GM21515 (cell line): ENCODE results near the gene UQCR11.

Experiments
- ATAC-seq: cut with Tn5 transposase; IDR thresholded peaks from one replicate; pipeline ENCODE4 v1.9.1; 2021; ENCODE audit not compliant: unreplicated experiment

The UQCR11 gene

GRCh38 chr19:1572795-1573194, 32.5 kb downstream of the UQCR11 start:
- no peak for ATAC-seq

DNA sequence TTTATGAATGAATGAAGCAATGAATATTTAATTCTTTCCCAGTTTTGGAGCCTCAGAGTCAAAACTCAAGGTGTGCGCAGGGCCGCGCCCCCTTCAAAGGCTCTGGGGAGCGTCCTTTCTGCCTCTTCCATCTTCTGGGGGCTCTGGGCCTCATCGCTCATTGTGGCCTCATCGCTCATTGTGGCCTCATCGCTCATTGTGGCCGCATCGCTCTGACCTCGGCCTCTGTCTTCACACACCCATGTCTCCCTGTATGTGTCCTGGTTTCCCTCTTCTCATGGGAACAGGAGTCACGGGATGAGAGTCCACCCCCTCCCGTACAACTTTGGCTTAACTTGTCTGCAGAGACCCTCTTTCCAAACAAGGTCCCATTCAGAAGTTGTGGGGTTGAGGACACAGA, 33.9 kb downstream of the UQCR11 start:
- ATAC-seq: no peak

- no peak for ATAC-seq
Measured at GRCh38 chr19:1570836-1571235, 34.4 kb downstream of the UQCR11 start.

DNA sequence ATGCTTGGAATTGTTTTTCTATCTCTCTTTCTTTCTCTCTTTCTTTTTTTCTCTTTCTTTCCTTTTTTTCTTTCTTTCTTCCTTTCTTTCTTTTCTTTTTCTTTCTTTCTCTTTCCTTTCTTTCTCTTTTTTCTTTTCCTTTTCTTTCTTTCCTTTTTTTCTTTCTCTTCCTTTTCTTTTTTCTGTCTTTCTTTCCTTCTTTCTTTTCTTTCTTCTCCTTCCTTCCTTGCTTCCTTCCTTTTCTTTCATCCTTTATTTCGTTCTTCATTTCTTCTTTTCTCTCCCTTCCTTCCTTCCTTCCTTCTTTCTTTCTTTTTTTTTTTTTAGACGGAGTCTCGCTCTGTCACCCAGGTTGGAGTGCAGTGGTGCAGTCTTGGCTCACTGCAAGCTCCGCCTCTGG, 35.3 kb downstream of the UQCR11 start:
- no peak for ATAC-seq

GRCh38 chr19:1568320-1569019, 36.8 kb downstream of the UQCR11 start, which contains the start of gene MEX3D:
Gene MEX3D, minus strand, starts transcription at chr19:1568325. Its CDS starts 267 bp downstream, at chr19:1568058.
- ATAC-seq: no peak

DNA sequence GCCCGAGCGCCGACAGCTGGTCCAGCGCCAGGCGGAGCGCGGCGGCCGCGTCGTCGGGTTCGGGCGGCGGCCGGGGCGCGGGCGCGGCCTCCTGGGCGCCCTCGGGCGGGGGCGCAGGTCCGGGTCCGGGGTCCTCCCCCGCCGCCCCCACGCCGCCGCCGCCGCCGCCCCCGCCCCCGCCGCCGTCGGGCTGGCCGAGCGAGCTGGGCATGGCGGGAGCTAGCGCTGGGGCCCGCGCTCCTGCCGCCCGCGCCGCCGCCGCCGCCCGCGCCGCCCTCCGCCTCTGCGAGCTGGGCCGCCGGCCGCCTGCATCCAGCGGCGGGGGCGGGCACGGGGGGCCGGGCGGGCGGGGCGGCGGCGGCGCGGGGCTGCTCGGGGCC, 37.4 kb downstream of the UQCR11 start:
- ATAC-seq: no peak

- no peak for ATAC-seq
Measured at GRCh38 chr19:1567116-1567847, 38.0 kb downstream of the UQCR11 start.

- ATAC-seq: no peak
Measured at GRCh38 chr19:1566392-1567115, 38.7 kb downstream of the UQCR11 start.

DNA sequence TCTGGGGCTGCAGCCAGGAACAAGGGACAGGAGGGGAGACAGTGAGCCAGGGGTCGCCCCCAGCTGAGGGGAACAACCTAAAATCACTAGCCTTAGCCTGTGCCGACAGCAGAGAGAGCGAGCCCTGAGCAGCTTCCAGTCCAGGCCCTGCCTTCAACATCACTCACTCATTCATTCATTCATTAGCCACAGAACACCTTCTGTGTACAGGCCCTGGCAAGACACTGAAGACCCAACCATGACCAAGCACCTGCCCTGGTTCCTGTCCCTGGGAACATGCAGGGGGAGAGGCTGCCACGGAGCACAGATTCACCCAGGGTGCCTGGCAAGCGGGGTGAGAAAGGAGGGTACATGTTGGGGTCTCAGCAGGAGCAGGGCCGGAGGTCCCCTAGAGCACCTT, 42.0 kb downstream of the UQCR11 start:
- ATAC-seq: no peak

DNA sequence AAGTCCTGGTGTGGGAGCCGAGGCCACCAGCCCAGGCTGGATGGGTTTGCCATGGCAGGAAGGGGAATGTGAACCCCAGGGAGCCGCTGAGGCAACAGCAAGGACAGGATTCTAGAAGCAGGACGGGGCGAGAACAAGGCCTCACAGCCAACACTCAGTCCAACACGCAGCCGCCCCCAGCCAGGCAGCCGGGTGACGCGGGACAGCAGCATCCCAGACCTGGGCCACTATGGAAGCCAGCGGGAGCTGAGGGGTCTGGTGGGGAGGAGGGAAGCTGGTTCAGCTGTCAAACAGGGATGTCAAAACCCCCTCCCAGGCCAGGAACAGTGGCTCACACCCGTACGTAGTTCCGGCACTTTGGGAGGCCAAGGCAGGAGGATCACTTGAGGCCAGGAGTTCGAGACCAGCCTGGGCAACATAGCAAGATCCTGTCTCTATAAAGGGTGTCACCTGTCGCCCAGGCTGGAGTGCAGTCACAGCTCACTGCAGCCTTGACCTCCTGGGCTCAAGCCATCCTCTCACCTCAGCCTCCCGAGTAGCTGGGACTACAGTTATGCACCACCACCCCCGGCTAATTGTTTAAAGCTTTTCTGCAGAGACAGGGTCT, 43.9 kb downstream of the UQCR11 start:
- ATAC-seq: no peak

GRCh38 chr19:1560286-1560882, 44.9 kb downstream of the UQCR11 start:
- no peak for ATAC-seq

DNA sequence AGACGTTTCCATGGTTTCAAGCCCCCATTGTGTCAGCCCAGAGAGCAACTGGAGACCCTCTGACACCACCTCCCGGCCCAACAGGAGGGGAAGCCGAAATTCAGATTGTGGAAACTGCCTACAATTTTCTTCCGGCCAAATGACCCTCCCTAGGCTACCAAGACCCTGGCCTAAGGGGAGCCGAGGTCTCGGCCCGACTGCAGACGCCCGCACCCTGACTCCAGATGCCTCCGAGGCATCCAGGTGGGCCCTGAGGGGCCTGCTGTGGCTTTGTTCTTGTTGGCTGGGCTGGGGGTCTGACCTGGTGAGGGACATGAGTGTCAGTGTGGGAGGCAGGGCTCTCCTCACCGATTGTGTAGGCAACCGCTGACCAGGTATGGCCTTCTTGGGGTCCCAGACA, 46.7 kb downstream of the UQCR11 start:
- no peak for ATAC-seq

GRCh38 chr19:1556390-1557070, 48.7 kb downstream of the UQCR11 start:
- no peak for ATAC-seq

GRCh38 chr19:1555487-1556389, 49.5 kb downstream of the UQCR11 start:
- ATAC-seq: no peak

DNA sequence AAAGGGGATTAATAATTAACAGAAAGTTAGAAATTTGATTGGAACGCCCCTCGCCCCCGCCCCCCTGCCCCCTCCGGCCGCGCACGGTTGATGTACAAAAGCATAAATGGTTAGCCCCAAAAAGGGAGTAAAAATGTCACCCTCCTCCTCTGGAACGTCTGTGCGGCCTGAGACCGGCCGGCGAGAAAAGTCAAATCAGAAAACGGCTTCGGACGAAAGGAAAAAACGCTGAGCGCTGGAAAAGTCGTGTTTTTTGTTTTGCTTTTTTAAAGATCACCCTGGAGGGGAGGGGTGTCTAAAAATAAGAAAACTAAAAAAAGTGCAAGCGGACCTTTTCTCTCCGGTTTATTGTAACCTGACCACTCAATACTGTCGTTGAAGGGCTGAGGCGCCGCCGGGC, 50.3 kb downstream of the UQCR11 start:
- no peak for ATAC-seq

DNA sequence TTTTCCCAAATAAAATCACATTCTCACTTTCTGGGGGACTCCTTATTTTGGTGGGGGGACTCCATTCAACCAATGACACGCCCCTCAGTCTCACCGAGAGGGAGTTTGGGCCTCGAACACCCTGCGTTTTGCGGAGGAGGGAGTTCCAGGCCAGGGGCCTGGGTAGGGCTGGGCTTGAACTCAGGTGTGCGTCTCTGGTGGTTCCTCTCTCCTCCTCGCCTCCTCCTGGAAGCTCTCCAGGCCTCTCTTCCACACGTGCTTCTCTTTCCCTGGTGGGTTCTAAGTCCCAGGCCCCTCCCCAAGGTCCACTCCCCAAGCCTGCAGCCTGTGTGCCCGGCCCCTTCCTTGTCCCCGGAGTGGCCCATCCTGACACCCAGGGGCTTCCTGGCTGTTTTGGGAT, 51.8 kb downstream of the UQCR11 start:
- no peak for ATAC-seq

DNA sequence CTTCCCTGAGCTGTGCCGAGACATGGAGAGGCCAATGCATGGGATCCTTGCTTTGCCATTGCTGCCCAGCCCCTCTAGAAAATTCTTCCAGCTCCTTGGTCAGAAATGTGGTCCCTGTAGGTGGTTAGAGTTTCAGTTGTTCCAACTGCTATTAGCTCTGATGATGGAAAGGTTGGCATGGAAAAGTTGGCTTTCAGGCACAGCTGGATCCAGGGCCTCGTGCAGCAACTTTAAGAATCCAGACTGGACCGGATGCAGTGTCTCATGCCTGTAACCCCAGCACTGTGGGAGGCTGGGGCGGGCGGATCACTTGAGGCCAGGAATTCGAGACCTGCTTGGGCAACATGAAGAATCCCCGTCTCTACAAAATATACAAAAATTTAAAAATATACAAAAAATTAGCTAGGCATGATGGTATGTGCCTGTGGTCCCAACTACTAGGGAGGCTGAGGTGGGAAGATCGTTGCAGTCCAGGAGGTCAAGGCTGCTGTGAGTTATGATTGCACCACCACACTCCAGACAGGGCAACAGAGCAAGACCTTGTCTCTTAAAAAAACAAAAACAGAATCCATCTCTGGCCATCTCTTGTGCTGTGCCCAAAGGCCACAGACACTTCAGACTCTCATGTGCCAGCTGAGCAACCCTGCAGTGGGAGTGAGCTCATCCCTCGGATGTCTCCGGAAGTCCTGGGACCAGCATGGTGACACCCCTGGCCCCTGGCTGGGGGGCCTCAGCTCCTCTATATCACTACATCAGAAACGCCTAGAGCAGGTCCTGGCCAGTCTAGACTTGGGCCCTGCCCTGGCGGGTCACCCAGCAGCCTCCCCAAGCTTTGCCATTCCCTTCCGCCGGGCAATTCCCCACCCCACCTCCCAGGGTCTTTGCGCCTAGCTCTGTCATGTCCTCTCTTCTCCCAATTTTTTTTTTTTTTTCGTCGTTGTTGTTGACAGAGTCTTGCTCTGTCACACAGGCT, 53.9 kb downstream of the UQCR11 start:
- ATAC-seq: no peak

DNA sequence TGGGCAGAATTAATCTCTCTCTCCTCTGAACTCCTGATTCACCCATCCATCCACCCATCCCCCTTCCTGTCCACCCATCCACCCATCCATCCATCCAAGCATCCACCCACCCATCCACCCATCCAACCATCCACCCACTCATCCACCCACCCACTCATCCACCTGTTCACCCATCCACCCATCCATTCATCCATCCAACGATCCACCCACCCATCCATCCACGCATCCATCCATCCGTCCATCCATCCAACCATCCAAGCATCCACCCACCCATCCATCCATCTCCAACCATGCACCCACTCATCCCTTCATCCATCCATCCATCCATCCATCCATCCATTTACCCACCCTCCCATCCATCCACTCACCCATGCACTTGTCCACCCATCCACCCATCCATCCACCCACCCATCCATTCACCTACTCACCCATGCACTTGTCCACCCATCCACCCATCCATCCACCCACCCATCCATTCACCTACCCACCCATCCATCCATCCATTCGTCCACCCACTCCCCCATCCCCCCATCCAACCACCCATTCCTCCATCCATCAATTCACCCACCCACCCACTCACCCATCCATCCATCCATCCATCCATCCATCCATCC, 55.8 kb downstream of the UQCR11 start:
- ATAC-seq: no peak
